Right ventricle myocardium inferior (tissue), 1 donor: ENCODE measurements around the gene SLC49A4. TPM values are rescaled to one million over a fixed set of nuclear protein-coding genes. Genes with fewer than 3 reads are reported as not detected.

Source experiments
- ATAC-seq: fragments of 200-7000 bp; cut with Tn5 transposase; one replicate; pipeline ENCODE4 v1.9.1; 2020; ENCODE audit warnings: mild to moderate bottlenecking, moderate library complexity
- DNase-seq: peaks from one replicate; pipeline ENCODE4 v3.0.0; 2021; ENCODE audit errors: missing footprints
- intact Hi-C: fragments of 100-400 bp; cut with DNase I; formaldehyde crosslinking; loops from one replicate; pipeline ENCODE4 v1.11.0; 2022
- total RNA-seq: library from RNA; stranded (reverse); fragmentation: NEBNext Ultra II Directional; extraction: Animal tissue kit (Norgen Biotek cat#: 25700); gene quantifications from one replicate; pipeline ENCODE4 v1.2.1, GENCODE V29; 2021
- donor health status: DM: no; HTN: yes; CAD: no; lungs with severe emphysema.

SLC49A4 gene
- total RNA-seq, 1 donor from 2014 or later, result 16.1 TPM

DNA sequence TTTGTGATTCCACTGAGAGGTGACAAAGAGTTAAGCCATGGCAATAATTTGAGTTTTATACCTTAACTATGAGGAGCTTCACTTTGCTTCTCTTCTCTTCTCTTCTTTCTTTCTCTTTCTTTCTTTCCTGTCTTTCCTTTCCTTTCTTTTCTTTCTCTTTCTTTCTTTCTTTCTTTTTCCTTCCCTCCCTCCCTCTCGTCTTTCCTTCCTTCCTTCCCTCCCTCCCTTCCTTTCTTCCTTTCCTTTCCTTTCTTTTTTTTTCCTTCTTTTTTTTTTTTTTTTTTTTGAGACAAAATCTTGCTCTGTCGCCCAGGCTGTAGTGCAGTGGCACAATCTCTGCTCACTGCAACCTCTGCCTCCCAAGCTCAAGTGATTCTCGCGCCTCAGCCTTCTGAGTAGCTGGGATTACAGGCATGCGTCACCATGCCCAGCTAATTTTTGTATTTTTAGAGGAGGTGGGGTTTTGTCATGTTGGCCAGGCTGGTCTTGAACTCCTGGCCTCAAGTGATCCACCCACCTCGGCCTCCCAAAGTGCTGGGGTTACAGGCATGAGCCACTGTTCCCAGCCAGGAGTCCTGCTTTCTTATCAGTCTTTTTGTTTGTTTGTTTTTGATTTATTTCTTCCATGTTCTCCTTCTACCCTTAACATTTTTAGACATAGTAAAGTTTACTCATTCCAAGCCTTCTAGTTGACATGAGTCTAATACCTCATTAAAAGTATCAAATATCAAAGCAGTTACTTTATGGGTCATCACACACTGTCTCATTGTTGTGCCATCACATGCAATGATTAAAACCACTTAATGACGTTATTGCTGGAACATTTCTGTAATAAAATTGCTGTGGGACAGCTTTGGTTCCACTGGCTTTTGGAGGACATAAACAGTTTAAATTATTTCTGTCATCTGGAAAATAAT lies 29.9 kb downstream of the SLC49A4 start:
- intact Hi-C loops, result no loop called here
- ATAC-seq (no peak), DNase-seq (no peak)

DNA sequence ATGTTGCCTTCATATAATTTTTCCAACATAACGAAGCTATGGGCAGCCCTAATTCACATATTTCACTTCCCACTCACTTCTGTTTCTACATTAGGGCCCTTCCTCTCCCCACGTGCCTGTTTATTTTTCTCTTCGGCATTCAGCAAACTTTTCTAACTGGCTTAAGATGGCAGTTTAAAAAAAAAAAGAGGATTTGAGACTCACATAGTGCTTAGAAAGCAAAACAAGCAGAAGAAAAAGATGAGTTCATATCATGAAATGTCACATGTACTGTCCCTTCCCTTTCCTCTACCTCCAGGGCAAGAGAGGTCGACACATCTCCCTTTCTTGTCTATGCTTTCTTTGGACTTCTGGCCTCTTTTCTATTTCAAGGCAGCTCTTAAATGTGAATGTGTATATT lies 30.6 kb downstream of the SLC49A4 start:
- intact Hi-C loops, result no loop called here
- no peak for DNase-seq
- no peak for ATAC-seq

DNA sequence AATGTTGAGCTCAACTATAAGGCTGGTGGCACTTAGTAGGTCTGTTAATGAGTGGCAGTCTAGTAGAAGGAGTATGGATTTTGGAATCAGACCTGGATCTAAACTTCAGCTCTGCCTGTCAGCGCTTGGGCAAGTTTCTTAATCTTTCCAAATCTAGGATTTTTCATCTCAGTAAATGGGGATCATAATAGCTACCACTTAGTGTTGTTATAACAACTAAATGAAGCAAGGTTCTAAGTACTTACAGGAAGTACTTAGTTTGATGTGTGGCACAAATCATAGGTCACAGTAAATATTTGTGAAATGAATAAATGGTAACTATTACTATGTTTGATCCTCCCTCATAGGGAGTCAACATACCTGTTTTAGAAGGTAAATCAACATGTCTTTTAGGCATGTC lies 31.4 kb downstream of the SLC49A4 start:
- DNase-seq (no peak), ATAC-seq (no peak)
- intact Hi-C loops, result no loop called here

DNA sequence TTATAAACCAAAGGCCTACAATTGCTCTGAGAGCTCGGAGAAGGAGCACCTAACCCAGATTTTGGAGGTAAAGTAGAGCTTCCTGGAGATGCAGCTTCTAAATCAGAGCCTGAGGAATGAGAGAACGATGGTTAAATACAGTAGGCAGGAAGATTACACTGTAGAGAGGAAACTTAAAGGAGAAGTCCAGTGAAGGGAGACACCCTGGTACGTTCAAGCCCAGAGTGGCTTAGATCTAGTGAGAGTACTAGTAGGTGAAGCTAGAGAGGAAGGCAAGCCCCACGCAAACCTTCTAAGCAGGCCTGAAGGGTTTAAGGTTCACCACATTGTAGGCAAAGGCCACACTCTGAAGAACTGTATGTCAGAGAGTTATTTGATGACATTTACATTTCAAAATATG lies 33.4 kb downstream of the SLC49A4 start:
- no peak for DNase-seq
- intact Hi-C loops, result no loop called here
- no peak for ATAC-seq

DNA sequence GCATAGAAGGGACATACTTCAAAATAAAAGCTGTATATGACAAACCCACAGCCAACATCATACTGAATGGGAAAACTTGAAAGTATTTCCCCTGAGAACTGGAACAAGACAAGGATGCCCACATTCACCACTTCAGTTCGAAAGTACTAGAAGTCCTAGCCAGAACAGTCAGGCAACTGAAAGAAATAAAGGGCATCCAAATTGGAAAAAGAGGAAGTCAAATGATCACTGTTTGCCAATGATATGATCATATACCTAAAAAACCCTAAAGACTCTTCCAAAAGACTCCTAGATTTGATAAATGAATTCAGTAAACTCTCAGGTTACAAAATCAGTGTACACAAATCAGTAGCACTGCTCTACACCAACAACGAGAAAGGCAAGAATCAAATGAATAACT lies 40.7 kb downstream of the SLC49A4 start:
- ATAC-seq, result no peak
- no peak for DNase-seq
- intact Hi-C loops, result no loop called here

DNA sequence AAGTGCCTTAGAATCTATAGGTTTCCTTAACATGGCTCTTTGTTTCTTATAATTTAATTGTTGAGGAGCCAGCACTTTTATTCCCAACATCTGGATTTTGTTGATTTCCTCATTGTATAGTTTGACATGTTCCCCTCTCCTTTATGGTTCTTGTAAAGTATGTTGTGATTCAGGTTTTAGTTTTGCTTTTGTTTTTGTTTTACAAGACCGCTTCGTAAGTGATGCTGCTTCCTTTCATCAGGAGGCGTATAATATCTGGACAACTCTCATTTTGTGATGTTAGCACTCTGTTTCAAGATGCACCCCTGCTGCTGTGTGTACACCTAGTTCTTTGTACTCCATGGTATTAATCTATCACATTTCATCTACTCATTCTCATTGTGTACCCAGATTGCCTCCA lies 48.7 kb downstream of the SLC49A4 start:
- ATAC-seq (no peak), DNase-seq (no peak)
- intact Hi-C loops, result no loop called here

DNA sequence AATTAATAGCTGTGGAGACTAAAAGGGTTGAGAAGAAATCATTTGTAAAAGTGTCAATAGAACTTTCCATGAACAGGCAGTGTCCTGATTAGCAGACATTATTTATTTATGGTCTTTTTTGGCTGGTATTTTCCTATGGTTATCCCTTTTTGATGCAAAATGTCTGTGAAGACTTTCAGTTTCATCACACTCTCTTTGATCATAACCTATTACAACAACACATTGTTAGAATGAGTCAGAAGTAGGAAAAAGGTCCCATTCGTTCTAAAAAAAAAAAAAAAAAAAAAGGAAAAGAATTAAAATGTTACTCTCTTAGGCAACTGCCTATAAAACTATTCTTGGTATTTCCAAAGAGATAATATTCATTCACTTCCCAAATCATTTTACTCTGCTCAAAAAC lies 62.1 kb downstream of the SLC49A4 start:
- intact Hi-C loops, result loop anchor here (5.0 kb wide), 1 partner anchor 170 kb away; the partner anchor contains the start of gene SEMA5B
- DNase-seq (no peak), ATAC-seq (no peak)

DNA sequence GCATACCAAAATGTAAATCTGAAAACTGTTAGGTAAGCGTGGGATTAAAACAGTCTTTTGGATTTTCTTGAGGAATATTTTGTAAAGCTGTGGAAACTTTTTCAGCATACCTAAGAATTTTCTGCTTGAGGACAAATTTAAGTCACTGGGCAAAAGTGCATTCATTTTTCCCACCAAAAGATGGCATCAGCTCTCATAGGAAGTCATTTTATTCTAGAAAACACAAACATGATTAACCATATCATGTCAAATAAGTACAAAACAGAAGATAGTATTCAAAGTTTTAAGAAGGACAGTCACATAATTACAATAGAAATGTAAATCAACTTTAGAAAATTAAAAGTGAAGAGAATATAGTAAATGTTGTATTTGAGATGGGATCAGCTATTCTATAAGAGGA lies 63.5 kb downstream of the SLC49A4 start:
- intact Hi-C loops, result loop anchor here (5.0 kb wide), 1 partner anchor 169 kb away; the partner anchor contains the start of gene SEMA5B
- DNase-seq (no peak), ATAC-seq (no peak)

DNA sequence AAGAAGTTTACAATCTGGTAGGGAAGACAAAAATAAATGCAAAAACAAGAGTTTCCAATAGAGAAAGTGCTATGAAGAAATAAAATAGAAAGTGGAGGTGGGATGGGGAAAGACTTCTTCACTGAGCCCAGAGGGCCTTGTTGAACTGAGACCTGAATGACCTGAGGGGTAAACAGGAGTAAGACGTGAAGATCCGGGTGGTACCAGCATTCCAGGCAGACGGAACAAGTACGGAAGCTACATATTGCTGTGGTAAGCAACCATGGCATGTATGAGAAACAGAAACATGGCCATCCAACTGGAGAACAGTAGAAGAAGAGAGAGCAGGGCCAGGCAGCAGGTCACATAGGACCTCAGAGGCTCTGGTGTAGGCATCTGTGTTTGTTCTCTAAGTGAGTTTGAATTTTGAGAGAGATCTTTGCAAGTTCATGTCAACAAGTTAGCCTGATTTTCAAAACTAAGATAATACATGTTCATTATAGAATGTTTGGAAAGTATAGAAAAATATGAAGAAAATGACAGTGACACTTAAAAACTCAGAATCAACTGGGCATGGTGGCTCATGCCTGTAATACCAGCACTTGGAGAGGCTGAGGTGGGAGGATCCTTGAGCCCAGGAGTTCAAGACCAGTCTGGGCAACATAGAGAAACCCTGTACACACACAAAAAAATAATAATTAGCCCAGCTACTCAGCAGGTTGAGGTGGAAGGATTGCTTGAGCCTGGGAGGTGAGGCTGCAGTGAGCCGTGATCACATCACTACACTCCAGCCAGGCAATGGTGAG lies 64.3 kb downstream of the SLC49A4 start:
- intact Hi-C loops, result loop anchor here (5.0 kb wide), 1 partner anchor 168 kb away; the partner anchor contains the start of gene SEMA5B

DNA sequence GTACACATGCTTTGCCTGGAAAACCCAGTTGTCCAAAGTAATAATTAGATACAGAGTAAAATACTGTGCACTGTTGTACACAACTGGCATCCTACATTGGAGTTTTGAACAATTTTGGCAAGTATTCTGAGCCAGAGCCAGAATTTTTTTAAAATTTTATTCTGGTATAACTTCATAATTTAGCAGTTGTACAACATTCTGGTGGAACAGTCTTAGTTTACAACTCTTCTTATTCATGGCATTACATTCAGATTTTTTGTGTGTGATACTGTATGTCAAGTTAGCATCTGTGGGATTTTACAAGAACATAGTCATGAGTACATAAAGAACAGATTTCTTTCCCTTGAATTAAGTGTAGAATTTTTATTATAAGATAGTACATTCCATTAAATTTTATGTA lies 67.5 kb downstream of the SLC49A4 start:
- intact Hi-C loops, result no loop called here
- no peak for DNase-seq
- no peak for ATAC-seq

More for the DNA sequence above, 64.3 kb downstream of the SLC49A4 start:
- no peak for ATAC-seq
- DNase-seq, result no peak

DNA sequence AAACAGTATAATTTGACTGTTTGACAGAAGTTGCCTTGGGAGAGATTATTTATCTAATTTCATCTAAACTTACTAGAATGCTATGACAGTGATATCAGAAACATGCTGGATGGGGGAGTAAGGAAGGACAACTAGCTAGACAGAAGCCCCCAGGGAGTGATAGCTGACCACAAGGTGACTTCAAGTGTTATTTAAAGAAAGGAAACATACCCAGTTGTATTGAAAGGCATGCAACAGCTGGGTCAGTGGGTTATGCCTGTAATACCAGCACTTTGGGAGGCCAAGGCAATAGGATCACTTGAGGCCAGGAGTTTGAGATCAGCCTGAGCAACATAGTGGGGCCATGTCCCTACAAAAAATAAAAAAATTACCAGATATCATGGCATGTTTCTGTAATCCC lies 69.6 kb downstream of the SLC49A4 start:
- intact Hi-C loops, result no loop called here
- DNase-seq (no peak), ATAC-seq (no peak)

DNA sequence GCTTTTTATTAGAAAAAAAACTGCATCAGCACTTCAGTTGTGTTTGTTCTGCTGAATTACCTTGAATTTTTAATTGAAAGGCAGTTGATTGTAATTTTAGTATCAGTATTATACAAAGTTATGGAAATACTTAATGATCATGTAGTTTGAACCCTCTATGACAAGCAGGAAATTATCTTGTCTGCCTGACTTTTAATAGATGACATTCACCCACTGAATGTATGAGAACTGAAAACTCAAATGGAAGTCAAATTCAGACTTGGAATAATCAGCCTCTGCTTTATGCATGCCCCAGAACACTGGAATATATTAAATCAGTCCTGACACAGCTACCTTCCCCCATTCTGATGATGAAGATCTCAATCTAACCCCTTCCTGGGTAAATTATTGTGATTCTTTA lies 73.5 kb downstream of the SLC49A4 start:
- intact Hi-C loops, result no loop called here
- no peak for ATAC-seq

DNA sequence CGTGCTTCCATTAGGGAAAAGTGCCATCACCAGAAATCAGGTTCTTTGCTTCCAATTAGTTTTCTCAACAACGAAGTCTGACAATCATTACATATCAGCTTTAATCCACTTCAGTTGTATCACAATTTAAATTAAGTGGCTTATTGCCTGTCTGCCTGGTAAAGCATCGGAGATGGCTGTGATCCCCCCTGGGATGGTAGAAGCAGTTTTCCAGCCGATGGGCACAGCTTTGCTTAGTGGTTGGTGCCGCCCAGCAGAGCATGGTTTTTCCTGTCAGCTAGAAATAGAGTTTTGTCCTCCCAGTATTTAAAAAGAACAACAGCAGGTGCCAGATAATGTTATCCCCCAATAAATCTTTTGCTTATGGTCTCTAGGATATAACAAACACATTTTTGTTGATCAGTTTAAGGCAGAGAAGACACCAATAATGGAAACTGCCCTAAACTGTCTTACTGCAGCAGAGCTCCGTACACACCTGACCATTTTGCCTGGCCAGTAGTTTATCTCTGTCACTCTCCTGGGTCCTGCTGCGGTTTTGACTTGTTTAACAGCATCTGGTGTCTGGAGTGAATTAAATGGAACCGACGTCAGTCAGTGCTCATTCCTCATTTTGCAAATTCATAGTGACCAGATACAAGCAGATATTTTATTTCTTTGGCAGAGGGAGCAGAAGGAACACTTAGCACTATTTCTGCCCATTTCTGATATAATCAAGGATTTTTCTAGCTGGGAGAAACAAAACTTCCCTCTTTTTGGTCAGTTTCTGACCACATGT lies 79.1 kb downstream of the SLC49A4 start:
- DNase-seq (no peak), ATAC-seq (no peak)
- intact Hi-C loops, result no loop called here

More for the DNA sequence above, 73.5 kb downstream of the SLC49A4 start:
- DNase-seq, result no peak

DNA sequence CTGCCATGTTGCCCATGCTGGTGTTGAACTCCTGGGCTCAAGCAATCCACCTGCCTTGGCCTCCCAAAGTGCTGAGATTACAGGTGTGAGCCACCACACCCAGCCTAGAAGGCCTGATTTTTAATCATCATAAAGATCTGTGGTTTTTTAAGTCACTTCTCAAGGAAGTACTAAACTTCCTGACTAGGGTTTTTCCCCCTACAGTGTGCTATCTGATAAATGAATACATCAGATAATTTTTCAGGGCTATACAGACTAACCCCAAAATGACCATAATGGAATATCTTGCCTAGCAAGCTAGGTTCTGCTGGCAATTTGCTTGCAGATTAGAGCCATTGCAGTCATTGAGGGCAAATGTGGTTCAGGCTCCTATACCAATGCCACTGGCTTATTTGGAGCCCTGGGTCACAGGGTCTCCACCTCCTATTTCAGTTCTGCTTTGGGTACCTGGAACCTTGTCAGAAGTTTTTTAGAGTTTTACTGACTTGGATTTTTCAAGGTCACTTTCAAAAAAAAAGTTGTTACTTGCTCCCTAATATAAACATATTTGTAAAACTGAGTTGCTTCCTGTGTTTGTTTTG lies 80.8 kb downstream of the SLC49A4 start:
- intact Hi-C loops, result no loop called here
- no peak for ATAC-seq
- no peak for DNase-seq

DNA sequence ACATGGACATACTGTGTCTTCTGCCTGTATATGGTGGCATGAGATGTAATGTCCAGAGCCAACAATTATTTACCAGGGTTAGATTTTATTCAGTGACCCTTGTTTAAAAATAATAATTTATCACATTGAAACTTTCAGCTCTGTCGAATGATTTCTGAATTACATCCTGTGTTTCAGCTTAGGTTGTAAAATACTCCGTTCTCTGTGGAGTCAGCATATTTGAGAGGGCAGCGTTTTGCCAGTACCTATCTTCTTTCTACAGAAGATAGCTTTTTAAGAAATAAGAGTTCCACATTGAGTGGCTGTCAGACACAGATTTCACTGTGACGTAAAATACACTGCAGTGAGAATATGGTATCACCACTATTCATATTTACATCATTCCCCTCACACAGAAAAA lies 85.3 kb downstream of the SLC49A4 start:
- DNase-seq (no peak), ATAC-seq (no peak)
- intact Hi-C loops, result no loop called here

DNA sequence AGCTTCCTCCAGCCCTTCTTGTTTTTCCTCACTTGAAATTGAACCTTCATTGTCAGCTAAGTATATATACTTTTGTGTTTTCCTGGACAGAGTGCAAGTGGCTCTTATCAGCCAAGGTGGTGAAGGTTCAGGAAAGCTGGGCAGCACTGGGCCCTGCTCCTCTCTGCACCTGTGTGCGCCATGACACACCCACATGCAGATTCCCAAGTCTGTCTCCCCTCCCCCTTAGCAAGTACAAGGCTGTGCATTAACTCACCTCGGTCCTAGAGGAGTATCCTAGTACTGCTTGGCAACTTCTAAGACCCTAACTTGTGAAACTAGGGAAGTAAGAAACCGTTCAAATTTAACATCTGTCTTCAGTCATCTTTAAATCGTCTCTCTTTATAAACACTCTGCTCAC lies 85.8 kb downstream of the SLC49A4 start:
- no peak for DNase-seq
- no peak for ATAC-seq
- intact Hi-C loops, result no loop called here

DNA sequence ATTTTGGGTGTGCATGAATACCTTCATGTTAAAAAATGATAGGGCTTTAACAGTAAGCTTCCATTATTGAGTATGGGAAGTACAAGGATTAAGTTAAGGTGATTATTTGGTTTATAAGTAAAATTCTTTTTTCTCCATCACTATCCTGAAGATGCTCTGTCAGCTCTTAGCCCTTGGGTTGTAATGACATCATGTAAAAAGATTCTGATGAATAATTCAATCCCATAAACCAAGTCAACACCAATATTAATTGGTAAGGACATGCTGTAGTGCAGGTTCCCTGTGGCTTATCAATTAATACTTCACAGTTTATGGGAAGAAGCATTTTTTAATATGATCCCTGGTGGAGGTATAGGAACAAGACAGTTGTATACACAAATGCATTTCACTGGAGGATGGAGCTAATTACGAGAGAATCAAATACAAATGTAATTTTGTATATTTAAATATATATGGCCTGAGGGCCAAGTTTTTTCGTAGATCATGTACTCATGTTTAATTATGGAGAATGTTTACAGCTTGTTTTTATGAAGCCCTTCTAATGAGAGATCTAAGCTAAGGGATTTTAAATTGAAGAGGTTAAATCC lies 87.6 kb downstream of the SLC49A4 start:
- intact Hi-C loops, result no loop called here
- no peak for ATAC-seq
- no peak for DNase-seq

DNA sequence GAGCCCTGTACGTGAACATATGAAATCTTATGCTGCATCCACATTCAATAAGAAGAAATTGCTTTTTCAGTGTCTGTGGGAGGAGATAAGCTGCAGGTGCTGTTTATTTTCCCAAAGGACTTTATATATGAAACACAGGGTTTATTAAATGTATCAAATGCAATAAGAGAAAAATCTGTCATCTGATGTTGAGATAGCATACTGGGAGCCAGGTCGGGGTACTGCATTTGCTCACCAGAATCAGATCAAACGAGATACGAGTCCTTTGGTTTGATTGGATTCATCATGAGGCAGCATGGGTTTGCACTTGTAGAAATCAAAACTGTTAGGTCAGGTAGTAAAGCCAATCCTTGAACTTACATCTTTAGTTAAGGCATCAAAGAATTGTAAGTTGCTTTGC lies 91.4 kb downstream of the SLC49A4 start:
- DNase-seq, result no peak
- intact Hi-C loops, result no loop called here
- ATAC-seq, result no peak
